Smooth muscle cell (in vitro differentiated cells): ENCODE measurements around the gene TMED9. TPM values are rescaled to one million over a fixed set of nuclear protein-coding genes. Genes with fewer than 3 reads are reported as not detected.

Experiments used
- DNase-seq: peaks from one replicate; lab custom pipeline; 2025; ENCODE audit not compliant: unreplicated experiment; lab: John Stamatoyannopoulos, UW
- H2AFZ ChIP-seq: fragments of 200-600 bp; sonication (generic); 2 replicates; pipeline ENCODE4 v1.6.0; 2016; ENCODE audit warnings: antibody characterized with exemption, low read depth, mild to moderate bottlenecking
- H3F3A ChIP-seq: fragments of 200-600 bp; sonication (generic); 2 replicates; pipeline ENCODE4 v1.6.0; 2017; ENCODE audit warnings: antibody characterized with exemption, low read depth
- H3K27ac ChIP-seq: fragments of 200-600 bp; sonication (generic); 2 replicates; pipeline ENCODE4 v1.5.1; 2016; ENCODE audit warnings: low read depth, mild to moderate bottlenecking
- H3K27me3 ChIP-seq: fragments of 200-600 bp; sonication (generic); 2 replicates; pipeline ENCODE4 v1.6.1; 2016; ENCODE audit warnings: low read depth, mild to moderate bottlenecking
- H3K36me3 ChIP-seq: fragments of 200-600 bp; sonication (generic); 2 replicates; pipeline ENCODE4 v1.5.1; 2016; ENCODE audit warnings: low read depth
- H3K4me1 ChIP-seq: fragments of 200-600 bp; sonication (generic); 2 replicates; pipeline ENCODE4 v1.5.1; 2016; ENCODE audit warnings: low read depth
- H3K4me2 ChIP-seq: fragments of 200-600 bp; sonication (generic); 2 replicates; pipeline ENCODE4 v1.6.0; 2016; ENCODE audit warnings: mild to moderate bottlenecking
- H3K4me3 ChIP-seq: fragments of 200-600 bp; sonication (generic); 2 replicates; pipeline ENCODE4 v1.5.1; 2016; ENCODE audit warnings: mild to moderate bottlenecking
- H3K79me2 ChIP-seq: fragments of 200-600 bp; sonication (generic); 2 replicates; pipeline ENCODE4 v1.6.0; 2016; ENCODE audit warnings: low read depth, mild to moderate bottlenecking
- H3K9ac ChIP-seq: fragments of 200-600 bp; sonication (generic); 2 replicates; pipeline ENCODE4 v1.6.0; 2016; ENCODE audit warnings: low read depth
- H3K9me3 ChIP-seq: fragments of 200-600 bp; sonication (generic); replicated peaks from 2 replicates; pipeline ENCODE4 v1.5.1; 2016; ENCODE audit warnings: low read depth
- H4K20me1 ChIP-seq: fragments of 200-600 bp; sonication (generic); 2 replicates; pipeline ENCODE4 v1.6.0; 2016; ENCODE audit warnings: low read depth
- CTCF ChIP-seq: fragments of 200-600 bp; sonication (generic); IDR thresholded peaks from 2 replicates; pipeline ENCODE4 v1.5.1; 2017; ENCODE audit warnings: borderline replicate concordance, mild to moderate bottlenecking, antibody characterized with exemption; ENCODE audit not compliant: insufficient read depth, poor library complexity, severe bottlenecking
- WGBS: methylation state at CpG from one replicate; pipeline ENCODE4 v1.1.7; 2016; ENCODE audit warnings: low lambda C conversion rate; 5-methylcytosine and 5-hydroxymethylcytosine counted together
- polyA plus RNA-seq: library from polyadenylated mRNA; unstranded; fragments of >200 nt; fragmentation: Nextera tagmentation; extraction: Ambion mirVana; gene quantifications from 2 replicates; pipeline ENCODE4 v1.2.1, GENCODE V29; 2016
- total RNA-seq: library from RNA; depleted of rRNA; stranded (reverse); fragments of >200 nt; gene quantifications from 2 replicates; pipeline ENCODE4 v1.2.3, GENCODE V29; 2014

Gene TMED9
- total and polyA plus RNA-seq, 2 experiments from 2014 or later: 224 to 662 TPM

GRCh38 chr5:177598477-177598876 is 6.5 kb downstream of the TMED9 start:
- no peak overlapping the region for H3K9ac ChIP-seq
- no peak overlapping the region for H2AFZ ChIP-seq
- H4K20me1 ChIP-seq: peaks cover 28% of the 10 kb centered on the region
- no peak for TF ChIP-seq CTCF
- no peaks in the 10 kb centered on the region for H3K36me3 ChIP-seq
- peaks cover 4% of the 10 kb centered on the region for H3K4me1 ChIP-seq
- peak overlapping the region; percentile 93 for H3K4me2 ChIP-seq
- peaks cover 14% of the 10 kb centered on the region for H3K79me2 ChIP-seq
- no peak overlapping the region for H3K4me3 ChIP-seq
- 59% methylated on average over 5 of the region's 5 CpGs for WGBS
- H3K27ac ChIP-seq: no peak overlapping the region
- peaks cover 28% of the 10 kb centered on the region for H3F3A ChIP-seq
- H3K27me3 ChIP-seq: no peaks in the 10 kb centered on the region
- no peaks in the 10 kb centered on the region for H3K9me3 ChIP-seq
- DNase-seq: no peak

GRCh38 chr5:177599731-177600507 is 7.9 kb downstream of the TMED9 start, which contains the start of gene B4GALT7:
Gene B4GALT7 (plus strand): TSS chr5:177600132. CDS start chr5:177600211, 79 bp downstream.
- WGBS: under 1% methylated on average over 64 of the region's 86 CpGs
- peak; percentile 6 for TF ChIP-seq CTCF
- peak; percentile 66 for DNase-seq

GRCh38 chr5:177600508-177601018 is 8.6 kb downstream of the TMED9 start:
- Histone ChIP-seq H3K36me3 (no peaks in the 10 kb centered on the region), H4K20me1 (peaks cover 10% of the 10 kb centered on the region), H3K27ac (peak overlapping the region; percentile 82), H3K4me3 (peak overlapping the region; percentile 93), H3F3A (peaks cover 21% of the 10 kb centered on the region), H3K27me3 (no peaks in the 10 kb centered on the region), H3K79me2 (peaks cover 11% of the 10 kb centered on the region), H3K9ac (peak overlapping the region; percentile 88), H3K4me1 (peaks cover 4% of the 10 kb centered on the region), H3K9me3 (no peaks in the 10 kb centered on the region), H2AFZ (no peak overlapping the region), H3K4me2 (peak overlapping the region; percentile 93)
- WGBS: 17% methylated on average over 14 of the region's 16 CpGs
- no peak for TF ChIP-seq CTCF
- no peak for DNase-seq

More at GRCh38 chr5:177599731-177600507, 7.9 kb downstream of the TMED9 start, which contains the start of gene B4GALT7:
- Histone ChIP-seq H3K4me2 (peak within 1 kb of the TSS; percentile 93), H3K9ac (peak within 1 kb of the TSS; percentile 88), H3K4me1 (peaks cover 4% of the 10 kb centered on the region), H3K36me3 (no peaks in the 10 kb centered on the region), H3K9me3 (no peaks in the 10 kb centered on the region), H3K27ac (peak within 1 kb of the TSS; percentile 82), H2AFZ (peak within 1 kb of the TSS; percentile 66), H3K4me3 (peak within 1 kb of the TSS; percentile 93), H3K27me3 (no peaks in the 10 kb centered on the region), H3F3A (peaks cover 22% of the 10 kb centered on the region), H4K20me1 (peaks cover 16% of the 10 kb centered on the region), H3K79me2 (peaks cover 11% of the 10 kb centered on the region)
